Liver (tissue), 9 donors: ENCODE data around the gene DTNB. TPM values are rescaled to one million over a fixed set of nuclear protein-coding genes. Genes with fewer than 3 reads are reported as not detected.

Source experiments
- DNase-seq: peaks from one replicate; pipeline ENCODE4 v3.0.0-alpha.2; 2017; ENCODE audit warnings: low spot score
- H3K27ac ChIP-seq, 2 donors: one replicate each; pipeline ENCODE4 v1.7.0; 2013; ENCODE audit warnings: inconsistent platforms in 2 of 2, low read length in 2 of 2, control low read depth in 1 of 2, low read depth in 1 of 2, mild to moderate bottlenecking in 1 of 2
- H3K27me3 ChIP-seq, 4 donors: one replicate each; pipeline versions ENCODE4 v1.6.1 to v1.7.0; 2013; ENCODE audit warnings: low read length in 3 of 4, inconsistent platforms in 1 of 4, mild to moderate bottlenecking in 1 of 4, moderate library complexity in 1 of 4; ENCODE audit not compliant: control insufficient read depth in 4 of 4, insufficient read depth in 4 of 4
- H3K36me3 ChIP-seq, 4 donors: one replicate each; pipeline versions ENCODE4 v1.6.1 to v1.7.0; 2013; ENCODE audit warnings: low read length in 3 of 4, mild to moderate bottlenecking in 3 of 4, low read depth in 1 of 4, moderate library complexity in 1 of 4; ENCODE audit not compliant: control insufficient read depth in 4 of 4, insufficient read depth in 3 of 4
- H3K4me1 ChIP-seq, 4 donors: one replicate each; pipeline versions ENCODE4 v1.6.1 to v1.7.0; 2013; ENCODE audit warnings: low read length in 3 of 4, mild to moderate bottlenecking in 3 of 4, moderate library complexity in 1 of 4; ENCODE audit not compliant: control insufficient read depth in 4 of 4, insufficient read depth in 4 of 4
- H3K4me3 ChIP-seq, 3 donors: one replicate each; pipeline versions ENCODE4 v1.6.1 to v1.7.0; 2013; ENCODE audit warnings: low read length in 3 of 3, control low read depth in 1 of 3, low read depth in 1 of 3, mild to moderate bottlenecking in 1 of 3
- H3K9ac ChIP-seq, 2 donors: one replicate each; pipeline ENCODE4 v1.7.0; 2013; ENCODE audit warnings: low read length in 2 of 2, mild to moderate bottlenecking in 2 of 2, moderate library complexity in 2 of 2, control low read depth in 1 of 2, low read depth in 1 of 2
- H3K9me3 ChIP-seq, 4 donors: one replicate each; pipeline versions ENCODE4 v1.6.1 to v1.7.0; 2013; ENCODE audit warnings: low read length in 3 of 4; ENCODE audit not compliant: control insufficient read depth in 4 of 4
- ATF3 ChIP-seq: IDR thresholded peaks from 2 replicates; pipeline ENCODE4 v1.6.1; 2016; ENCODE audit warnings: antibody characterized with exemption
- CTCF ChIP-seq: fragments of 150-350 bp; IDR thresholded peaks from 2 replicates; pipeline ENCODE4 v1.5.1; 2017; ENCODE audit warnings: improper control_type of control experiment, low read depth, low read length; ENCODE audit not compliant: missing input control
- FOXA1 ChIP-seq: IDR thresholded peaks from 2 replicates; pipeline ENCODE4 v1.6.1; 2016; ENCODE audit warnings: antibody characterized with exemption
- FOXA2 ChIP-seq: IDR thresholded peaks from 2 replicates; pipeline ENCODE4 v1.6.1; 2016; ENCODE audit warnings: antibody characterized with exemption
- HNF4A ChIP-seq, 2 donors: conservative IDR thresholded peaks; 2 replicates each; pipeline ENCODE4 v1.6.1; 2016; ENCODE audit warnings: antibody characterized with exemption in 2 of 2, mild to moderate bottlenecking in 2 of 2
- HNF4G ChIP-seq: IDR thresholded peaks from 2 replicates; pipeline ENCODE4 v1.6.1; 2016; ENCODE audit warnings: antibody characterized with exemption
- JUND ChIP-seq, 2 donors: IDR thresholded peaks; 2 replicates each; pipeline ENCODE4 v1.6.1; 2016; ENCODE audit warnings: antibody characterized with exemption in 2 of 2
- NR2F2 ChIP-seq: IDR thresholded peaks from 2 replicates; pipeline ENCODE4 v1.6.1; 2016; ENCODE audit warnings: antibody characterized with exemption
- RXRA ChIP-seq, 2 donors: IDR thresholded peaks; 2 replicates each; pipeline ENCODE4 v1.6.1; 2017 to 2018; ENCODE audit warnings: antibody characterized with exemption in 2 of 2, mild to moderate bottlenecking in 1 of 2
- TAF1 ChIP-seq: conservative IDR thresholded peaks from 2 replicates; pipeline ENCODE4 v1.6.1; 2016; ENCODE audit warnings: antibody characterized with exemption, mild to moderate bottlenecking
- ZBTB33 ChIP-seq: IDR thresholded peaks from 2 replicates; pipeline ENCODE4 v1.6.1; 2016; ENCODE audit warnings: antibody characterized with exemption
- WGBS: extraction: QIAGEN DNeasy Blood & Tissue Kit; methylation state at CpG from one replicate; pipeline ENCODE4 v1.1.7; 2013; 5-methylcytosine and 5-hydroxymethylcytosine counted together
- polyA plus RNA-seq, 2 donors: library from polyadenylated mRNA; stranded (reverse) in 1 of 2; unstranded in 1 of 2; fragments of 200-250 nt in 1 of 2; fragments of >200 nt in 1 of 2; fragmentation: Nextera tagmentation in 1 of 2; extraction: Ambion mirVana in 1 of 2; gene quantifications; one replicate each; pipeline versions ENCODE4 v1.2.1 to v1.2.3, GENCODE V29; 2013 to 2015
- total RNA-seq, 2 donors: library from RNA; depleted of rRNA; stranded (reverse); fragments of >200 nt; gene quantifications; one replicate each; pipeline ENCODE4 v1.2.3, GENCODE V29; 2014
- TF ChIP-seq, protein P1 (sequence below): IDR thresholded peaks from 2 replicates; pipeline ENCODE4 v1.6.1; 2016; ENCODE audit warnings: antibody characterized with exemption
- TF ChIP-seq, protein P2 (sequence below): IDR thresholded peaks from 2 replicates; pipeline ENCODE4 v1.6.1; 2016; ENCODE audit warnings: antibody characterized with exemption, mild to moderate bottlenecking
- donor health status: healthy.
- donor health status: healthy.
- donor health status: healthy.
- donor health status: healthy.
- donor health status: healthy.

The DTNB gene
- total and polyA plus RNA-seq, 4 donors = 3.3 to 10.5 (median 6.4) TPM

GRCh38 chr2:25710750-25711149 is 37.4 kb upstream of the DTNB start:
- TF ChIP-seq ATF3 = no peak
- no peak for TF ChIP-seq HNF4A (conservative IDR thresholded peaks at IDR 0.05)
- no peak for TF ChIP-seq JUND (IDR thresholded peaks at IDR 0.05)
- TF ChIP-seq FOXA1 = no peak
- TF ChIP-seq TAF1 = no peak
- TF ChIP-seq RXRA (IDR thresholded peaks at IDR 0.05) = no peak
- TF ChIP-seq HNF4G = no peak
- no peak for TF ChIP-seq CTCF
- TF ChIP-seq ZBTB33 = no peak
- TF ChIP-seq NR2F2 = no peak
- 89% methylated on average over 3 of the region's 3 CpGs for WGBS

DNA sequence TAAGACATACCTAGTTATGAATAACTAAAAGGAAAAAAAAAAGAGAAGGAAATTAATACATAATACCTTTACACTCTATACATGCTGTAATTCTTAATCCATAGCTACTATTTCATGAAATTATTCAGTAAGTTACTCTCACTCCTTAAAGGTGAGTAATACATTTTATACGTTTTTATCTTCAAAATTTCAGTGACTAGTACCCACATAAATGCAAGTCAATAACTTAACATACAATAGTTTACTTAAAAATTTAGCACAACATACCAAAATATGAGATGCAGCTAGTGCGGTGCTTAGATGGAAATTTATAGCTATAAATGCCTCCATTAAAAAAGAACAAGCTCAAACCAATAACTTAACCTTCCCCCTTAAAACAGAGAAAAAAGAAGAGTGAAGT is 36.0 kb upstream of the DTNB start:
- TF ChIP-seq JUND (IDR thresholded peaks at IDR 0.05) (no peak), ATF3 (no peak), FOXA2 (no peak), NR2F2 (no peak)
- TF ChIP-seq, protein P1, sequence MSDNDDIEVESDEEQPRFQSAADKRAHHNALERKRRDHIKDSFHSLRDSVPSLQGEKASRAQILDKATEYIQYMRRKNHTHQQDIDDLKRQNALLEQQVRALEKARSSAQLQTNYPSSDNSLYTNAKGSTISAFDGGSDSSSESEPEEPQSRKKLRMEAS = no peak
- TF ChIP-seq, protein P2, sequence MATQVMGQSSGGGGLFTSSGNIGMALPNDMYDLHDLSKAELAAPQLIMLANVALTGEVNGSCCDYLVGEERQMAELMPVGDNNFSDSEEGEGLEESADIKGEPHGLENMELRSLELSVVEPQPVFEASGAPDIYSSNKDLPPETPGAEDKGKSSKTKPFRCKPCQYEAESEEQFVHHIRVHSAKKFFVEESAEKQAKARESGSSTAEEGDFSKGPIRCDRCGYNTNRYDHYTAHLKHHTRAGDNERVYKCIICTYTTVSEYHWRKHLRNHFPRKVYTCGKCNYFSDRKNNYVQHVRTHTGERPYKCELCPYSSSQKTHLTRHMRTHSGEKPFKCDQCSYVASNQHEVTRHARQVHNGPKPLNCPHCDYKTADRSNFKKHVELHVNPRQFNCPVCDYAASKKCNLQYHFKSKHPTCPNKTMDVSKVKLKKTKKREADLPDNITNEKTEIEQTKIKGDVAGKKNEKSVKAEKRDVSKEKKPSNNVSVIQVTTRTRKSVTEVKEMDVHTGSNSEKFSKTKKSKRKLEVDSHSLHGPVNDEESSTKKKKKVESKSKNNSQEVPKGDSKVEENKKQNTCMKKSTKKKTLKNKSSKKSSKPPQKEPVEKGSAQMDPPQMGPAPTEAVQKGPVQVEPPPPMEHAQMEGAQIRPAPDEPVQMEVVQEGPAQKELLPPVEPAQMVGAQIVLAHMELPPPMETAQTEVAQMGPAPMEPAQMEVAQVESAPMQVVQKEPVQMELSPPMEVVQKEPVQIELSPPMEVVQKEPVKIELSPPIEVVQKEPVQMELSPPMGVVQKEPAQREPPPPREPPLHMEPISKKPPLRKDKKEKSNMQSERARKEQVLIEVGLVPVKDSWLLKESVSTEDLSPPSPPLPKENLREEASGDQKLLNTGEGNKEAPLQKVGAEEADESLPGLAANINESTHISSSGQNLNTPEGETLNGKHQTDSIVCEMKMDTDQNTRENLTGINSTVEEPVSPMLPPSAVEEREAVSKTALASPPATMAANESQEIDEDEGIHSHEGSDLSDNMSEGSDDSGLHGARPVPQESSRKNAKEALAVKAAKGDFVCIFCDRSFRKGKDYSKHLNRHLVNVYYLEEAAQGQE = no peak
- Histone ChIP-seq H3K9ac (no peak overlapping the region), H3K36me3 (no peaks in the 10 kb centered on the region), H3K4me3 (no peak overlapping the region), H3K4me1 (peaks cover 0 to 5% (median 0%) of the 10 kb centered on the region in 4 donors), H3K9me3 (no peaks in the 10 kb centered on the region), H3K27me3 (no peaks in the 10 kb centered on the region), H3K27ac (no peak overlapping the region)
- no peak for DNase-seq
- 87% methylated on average over 2 of the region's 2 CpGs for whole genome bisulfite sequencing

More at GRCh38 chr2:25710750-25711149, 37.4 kb upstream of the DTNB start:
- Histone ChIP-seq H3K9ac (no peak overlapping the region), H3K9me3 (no peaks in the 10 kb centered on the region), H3K27ac (no peak overlapping the region), H3K36me3 (no peaks in the 10 kb centered on the region), H3K4me1 (peaks cover 0 to 5% (median 0%) of the 10 kb centered on the region in 4 donors), H3K4me3 (no peak overlapping the region), H3K27me3 (no peaks in the 10 kb centered on the region)
- DNase-seq = no peak
